Right forelimb (tissue), 1 donor: Measurements from ENCODE around the gene ALG10B.
"Not testable (repeated sequence)": the region's sequence is repeated elsewhere in the genome, so short reads cannot be mapped to it uniquely, and the experiment has no call there.

Experiments used
- DNase-seq: peaks from one replicate; pipeline ENCODE4 v3.0.0-alpha.2; 2018

Gene ALG10B

GRCh38 chr12:38316391-38317129 lies at the start of gene ALG10B:
Gene ALG10B (plus strand): TSS chr12:38316774. CDS start chr12:38316894, 120 bp downstream.
- DNase-seq: peak; percentile 97

GRCh38 chr12:38268612-38269011 lies 48.0 kb upstream of the ALG10B start:
- DNase-seq: no peak

GRCh38 chr12:38269897-38270296 lies 46.7 kb upstream of the ALG10B start:
- no peak for DNase-seq

- DNase-seq: no peak
Measured at GRCh38 chr12:38279756-38280155, 36.8 kb upstream of the ALG10B start.

- no peak for DNase-seq
Measured at GRCh38 chr12:38282886-38283285, 33.7 kb upstream of the ALG10B start.

GRCh38 chr12:38289396-38289795 lies 27.2 kb upstream of the ALG10B start:
- no peak for DNase-seq

- no peak for DNase-seq
Measured at GRCh38 chr12:38291160-38291559, 25.4 kb upstream of the ALG10B start.

- not testable (repeated sequence) for DNase-seq
Measured at GRCh38 chr12:38302972-38303371, 13.6 kb upstream of the ALG10B start.

GRCh38 chr12:38321966-38322365 lies 5.4 kb downstream of the ALG10B start:
- not testable (repeated sequence) for DNase-seq

- DNase-seq: no peak
Measured at GRCh38 chr12:38324912-38325311, 8.3 kb downstream of the ALG10B start.

GRCh38 chr12:38327356-38327755 lies 10.8 kb downstream of the ALG10B start:
- DNase-seq: no peak

- no peak for DNase-seq
Measured at GRCh38 chr12:38328306-38328895, 11.8 kb downstream of the ALG10B start.

- DNase-seq: not testable (repeated sequence)
Measured at GRCh38 chr12:38330414-38330813, 13.8 kb downstream of the ALG10B start.

- no peak for DNase-seq
Measured at GRCh38 chr12:38332814-38333213, 16.2 kb downstream of the ALG10B start.

GRCh38 chr12:38342444-38342843 lies 25.9 kb downstream of the ALG10B start:
- DNase-seq: no peak

- DNase-seq: not testable (repeated sequence)
Measured at GRCh38 chr12:38343256-38343655, 26.7 kb downstream of the ALG10B start.

- not testable (repeated sequence) for DNase-seq
Measured at GRCh38 chr12:38343916-38344315, 27.3 kb downstream of the ALG10B start.

- DNase-seq: no peak
Measured at GRCh38 chr12:38350342-38351174, 34.0 kb downstream of the ALG10B start.

GRCh38 chr12:38351175-38351508 lies 34.6 kb downstream of the ALG10B start:
- not testable (repeated sequence) for DNase-seq

GRCh38 chr12:38367506-38367905 lies 50.9 kb downstream of the ALG10B start:
- DNase-seq: no peak

- no peak for DNase-seq
Measured at GRCh38 chr12:38370311-38370710, 53.7 kb downstream of the ALG10B start.

GRCh38 chr12:38373784-38374183 lies 57.2 kb downstream of the ALG10B start:
- DNase-seq: no peak

- DNase-seq: no peak
Measured at GRCh38 chr12:38374751-38375150, 58.2 kb downstream of the ALG10B start.
